B cell (primary cell): Measurements from ENCODE around the gene MAP3K6. TPM values are rescaled to one million over a fixed set of nuclear protein-coding genes. Genes with fewer than 3 reads are reported as not detected.

Source experiments
- ATAC-seq: fragments of 200-7000 bp; cut with Tn5 transposase; one replicate; pipeline ENCODE4 v1.10.0; 2021; ENCODE audit warnings: low read depth, mild to moderate bottlenecking, moderate number of reproducible peaks, moderate library complexity
- CTCF ChIA-PET: fragments of 350-600 bp; sonication (Branson Sonifier 250); formaldehyde crosslinking; loops from one replicate; lab custom pipeline; 2021; ENCODE audit warnings: antibody characterized with exemption, inconsistent platforms; lab: Charles Lee
- POLR2A ChIA-PET: fragments of 350-600 bp; sonication (Branson Sonifier 250); formaldehyde crosslinking; loops from one replicate; lab custom pipeline; 2021; ENCODE audit warnings: antibody characterized with exemption; lab: Charles Lee
- DNase-seq: peaks from one replicate; pipeline ENCODE4 v3.0.0; 2013
- H2AFZ ChIP-seq: 2 replicates; pipeline ENCODE4 v1.6.1; 2012; ENCODE audit warnings: mild to moderate bottlenecking, low read depth, low read length; ENCODE audit not compliant: insufficient read depth, poor library complexity, severe bottlenecking
- H3K27ac ChIP-seq, 2 donors: 1 replicate in 1 of 2; 2 replicates in 1 of 2; pipeline ENCODE4 v1.5.1; 2012 to 2013; ENCODE audit warnings: low read length in 2 of 2, mild to moderate bottlenecking in 2 of 2, moderate library complexity in 1 of 2
- H3K27me3 ChIP-seq, 4 experiments: fragments of 200-600 bp in 1 of 4; sonication (generic) in 1 of 4; replicated peaks in 1 of 4; 1 replicate in 2 of 4; 2 replicates in 2 of 4; pipeline versions ENCODE4 v1.6.1 to v1.7.0; 2013 to 2016; ENCODE audit warnings: low read length in 3 of 4, mild to moderate bottlenecking in 2 of 4, mixed read lengths in 1 of 4, moderate library complexity in 1 of 4; ENCODE audit not compliant: insufficient read depth in 4 of 4, control insufficient read depth in 3 of 4; ENCODE audit errors: control extremely low read depth in 1 of 4
- H3K36me3 ChIP-seq, 2 experiments: replicated peaks in 1 of 2; 1 replicate in 1 of 2; 2 replicates in 1 of 2; pipeline versions ENCODE4 v1.6.1 to v1.7.1; 2013; ENCODE audit warnings: low read length in 1 of 2; ENCODE audit not compliant: insufficient read depth in 2 of 2, control insufficient read depth in 1 of 2; ENCODE audit errors: control extremely low read depth in 1 of 2, extremely low read depth in 1 of 2
- H3K4me1 ChIP-seq, 2 donors: fragments of 200-600 bp in 1 of 2; sonication (generic) in 1 of 2; 1 replicate in 1 of 2; 2 replicates in 1 of 2; pipeline versions ENCODE4 v1.5.1 to v1.6.1; 2013 to 2017; ENCODE audit warnings: low read length in 2 of 2; ENCODE audit not compliant: control insufficient read depth in 2 of 2, insufficient read depth in 2 of 2
- H3K4me2 ChIP-seq: replicated peaks from 2 replicates; pipeline ENCODE3; 2012; ENCODE audit warnings: mild to moderate bottlenecking, low read depth, low read length; ENCODE audit not compliant: poor library complexity, severe bottlenecking
- H3K4me3 ChIP-seq, 5 experiments: fragments of 200-600 bp in 1 of 5; sonication (generic) in 1 of 5; 1 replicate in 3 of 5; 2 replicates in 2 of 5; pipeline versions ENCODE4 v1.5.1 to v1.7.0; 2011 to 2016; ENCODE audit warnings: low read length in 4 of 5, mild to moderate bottlenecking in 4 of 5, low read depth in 2 of 5, control low read depth in 1 of 5, moderate library complexity in 1 of 5; ENCODE audit not compliant: insufficient read depth in 1 of 5; ENCODE audit errors: control extremely low read depth in 1 of 5, extremely low read depth in 1 of 5
- H3K79me2 ChIP-seq: fragments of 200-600 bp; sonication (generic); one replicate; pipeline ENCODE4 v1.6.0; 2016; ENCODE audit warnings: low read length; ENCODE audit not compliant: control insufficient read depth, insufficient read depth
- H3K9ac ChIP-seq: fragments of 200-600 bp; sonication (generic); 2 replicates; pipeline ENCODE4 v1.6.1; 2017; ENCODE audit warnings: mild to moderate bottlenecking, low read length, moderate library complexity
- H3K9me3 ChIP-seq, 3 donors: one replicate each; pipeline versions ENCODE4 v1.6.1 to v1.7.1; 2013; ENCODE audit warnings: low read length in 2 of 3; ENCODE audit not compliant: control insufficient read depth in 2 of 3, insufficient read depth in 1 of 3; ENCODE audit errors: control extremely low read depth in 1 of 3
- H4K20me1 ChIP-seq: 2 replicates; pipeline ENCODE4 v1.6.0; 2012; ENCODE audit warnings: mild to moderate bottlenecking, low read length; ENCODE audit not compliant: insufficient read depth, control insufficient read depth, poor library complexity, severe bottlenecking
- H3K27ac Mint-ChIP-seq: one replicate; pipeline ENCODE4 v1.8.0; 2021; ENCODE audit warnings: mixed read lengths
- H3K27me3 Mint-ChIP-seq: one replicate; pipeline ENCODE4 v1.8.0; 2021; ENCODE audit warnings: mixed read lengths
- H3K4me1 Mint-ChIP-seq: one replicate; pipeline ENCODE4 v1.8.0; 2021; ENCODE audit warnings: mixed read lengths
- H3K4me3 Mint-ChIP-seq: one replicate; pipeline ENCODE4 v1.8.0; 2021; ENCODE audit warnings: mixed read lengths
- H3K9me3 Mint-ChIP-seq: one replicate; pipeline ENCODE4 v1.8.0; 2022; ENCODE audit warnings: mixed read lengths; ENCODE audit not compliant: insufficient read depth
- EZH2 ChIP-seq: IDR thresholded peaks from 2 replicates; pipeline ENCODE4 v1.6.1; 2012; ENCODE audit warnings: borderline replicate concordance, low read depth, mild to moderate bottlenecking, moderate library complexity, low read length; ENCODE audit not compliant: insufficient read depth, poor library complexity, severe bottlenecking
- WGBS: methylation state at CpG from one replicate; pipeline ENCODE4 v1.1.5; 2013; ENCODE audit warnings: missing lambda C conversion rate; ENCODE audit not compliant: insufficient coverage; 5-methylcytosine and 5-hydroxymethylcytosine counted together
- intact Hi-C: fragments of 100-400 bp; cut with micrococcal nuclease; formaldehyde crosslinking; loops from one replicate; pipeline ENCODE4 v1.10.0; 2022
- polyA plus RNA-seq: library from polyadenylated mRNA; depleted of rRNA; stranded (reverse); fragments of >200 nt; gene quantifications from 2 replicates; pipeline ENCODE4 v1.2.3, GENCODE V29; 2012
- total RNA-seq, 2 donors: library from RNA; stranded (reverse); fragments of 120-200 nt in 1 of 2; gene quantifications; 1 replicate in 1 of 2; 2 replicates in 1 of 2; pipeline versions ENCODE4 v1.2.3 to v1.2.4, GENCODE V29; 2013 to 2022
- TF ChIP-seq, protein P1 (sequence below): fragments of 200-600 bp; IDR thresholded peaks from one replicate; pipeline ENCODE4 v1.8.0; 2022; ENCODE audit warnings: antibody characterized with exemption, mild to moderate bottlenecking

Gene MAP3K6
- total and polyA plus RNA-seq, 2 donors (not counting 1 experiment from before 2014, with no cell fraction given), result 9.4 to 11.0 TPM

DNA sequence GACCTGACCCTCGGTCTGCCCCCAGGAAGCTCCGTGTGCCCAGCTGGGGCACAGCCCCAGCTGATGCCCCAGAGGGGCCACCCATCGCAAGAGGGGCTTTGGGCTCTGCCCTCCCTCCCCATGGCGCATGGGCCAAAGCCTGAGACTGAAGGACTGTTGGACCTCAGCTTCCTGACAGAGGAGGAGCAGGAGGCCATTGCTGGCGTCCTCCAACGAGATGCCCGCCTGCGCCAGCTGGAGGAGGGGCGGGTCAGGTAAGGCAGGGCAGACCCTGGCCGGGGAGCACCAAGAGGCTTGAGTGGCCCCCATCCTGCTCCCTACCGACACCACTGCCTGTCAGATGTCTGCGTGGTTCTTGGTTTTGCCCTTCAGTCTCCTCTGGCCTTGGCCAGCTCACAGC lies 21.5 kb downstream of the MAP3K6 start:
- Histone ChIP-seq H3K79me2 (peaks cover 59% of the 10 kb centered on the region), H3K4me3 (no peak overlapping the region), H3K9me3 (peaks cover 0 to 2% (median 0%) of the 10 kb centered on the region in 3 donors), H2AFZ (no peak overlapping the region), H3K4me1 (peaks cover 29 to 51% of the 10 kb centered on the region in 2 donors), H3K27me3 (no peaks in the 10 kb centered on the region), H3K4me2 (peak overlapping the region; percentile 38), H4K20me1 (peaks cover 12% of the 10 kb centered on the region), H3K9ac (no peak overlapping the region), H3K27ac (no peak overlapping the region), H3K36me3 (peaks cover 0 to 42% of the 10 kb centered on the region in 2 experiments)
- intact Hi-C loops, result no loop called here
- POLR2A ChIA-PET, result interaction anchor here (0.9 to 1.4 kb wide), 2 partner anchors 9 to 20 kb away, joined by 3 to 7 read pairs; no protein-coding TSS in a partner anchor
- Mint-ChIP-seq H3K4me1 (peaks cover 56% of the 10 kb centered on the region), H3K9me3 (no peaks in the 10 kb centered on the region), H3K27me3 (no peaks in the 10 kb centered on the region), H3K4me3 (no peak overlapping the region), H3K27ac (no peak overlapping the region)
- no peak for ATAC-seq
- CTCF ChIA-PET, result interaction anchor here (0.5 to 12.7 kb wide), 5 partner anchors 12 to 145 kb away, joined by 3 to 132 read pairs (median 4); partner anchors contain the start of gene MAP3K6
- WGBS, result 94% methylated on average over 12 of the region's 12 CpGs
- TF ChIP-seq EZH2, result no peak
- TF ChIP-seq, protein P1, sequence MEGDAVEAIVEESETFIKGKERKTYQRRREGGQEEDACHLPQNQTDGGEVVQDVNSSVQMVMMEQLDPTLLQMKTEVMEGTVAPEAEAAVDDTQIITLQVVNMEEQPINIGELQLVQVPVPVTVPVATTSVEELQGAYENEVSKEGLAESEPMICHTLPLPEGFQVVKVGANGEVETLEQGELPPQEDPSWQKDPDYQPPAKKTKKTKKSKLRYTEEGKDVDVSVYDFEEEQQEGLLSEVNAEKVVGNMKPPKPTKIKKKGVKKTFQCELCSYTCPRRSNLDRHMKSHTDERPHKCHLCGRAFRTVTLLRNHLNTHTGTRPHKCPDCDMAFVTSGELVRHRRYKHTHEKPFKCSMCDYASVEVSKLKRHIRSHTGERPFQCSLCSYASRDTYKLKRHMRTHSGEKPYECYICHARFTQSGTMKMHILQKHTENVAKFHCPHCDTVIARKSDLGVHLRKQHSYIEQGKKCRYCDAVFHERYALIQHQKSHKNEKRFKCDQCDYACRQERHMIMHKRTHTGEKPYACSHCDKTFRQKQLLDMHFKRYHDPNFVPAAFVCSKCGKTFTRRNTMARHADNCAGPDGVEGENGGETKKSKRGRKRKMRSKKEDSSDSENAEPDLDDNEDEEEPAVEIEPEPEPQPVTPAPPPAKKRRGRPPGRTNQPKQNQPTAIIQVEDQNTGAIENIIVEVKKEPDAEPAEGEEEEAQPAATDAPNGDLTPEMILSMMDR, result no peak
- DNase-seq, result no peak

DNA sequence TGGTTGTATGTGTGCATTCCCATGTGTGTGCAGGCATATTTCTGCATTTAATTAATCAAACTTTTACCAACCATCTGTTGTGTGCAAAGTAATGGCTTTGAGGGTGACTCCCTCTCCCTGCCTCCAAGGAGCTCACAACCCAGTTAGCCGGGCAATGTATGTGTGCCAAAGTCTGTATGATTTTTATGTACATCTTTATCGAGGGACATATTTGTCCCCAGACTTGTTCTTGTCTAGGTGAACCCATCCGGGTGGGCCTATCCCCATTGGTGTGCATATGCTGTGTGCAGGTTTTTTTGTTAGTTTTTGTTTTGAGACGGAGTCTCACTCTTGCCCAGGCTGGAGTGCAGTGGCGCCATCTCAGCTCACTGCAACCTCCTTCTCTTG lies 23.1 kb downstream of the MAP3K6 start:
- peak overlapping the region; percentile 84 for H2AFZ ChIP-seq
- CTCF ChIA-PET, result interaction anchor here (0.6 to 12.7 kb wide), 4 partner anchors 11 to 425 kb away, joined by 3 to 132 read pairs (median 18); no protein-coding TSS in a partner anchor
- peaks cover 37 to 60% of the 10 kb centered on the region in 2 donors for H3K4me1 ChIP-seq
- H3K27ac Mint-ChIP-seq, result peak overlapping the region; percentile 98
- peak overlapping the region; percentile 89 for H3K4me2 ChIP-seq
- H3K4me3 Mint-ChIP-seq, result peak overlapping the region; percentile 96
- 0% methylated on average over 1 of the region's 5 CpGs for WGBS
- H3K9me3 Mint-ChIP-seq, result no peaks in the 10 kb centered on the region
- peaks cover 0 to 33% of the 10 kb centered on the region in 2 experiments for H3K36me3 ChIP-seq
- peak overlapping the region; percentile 85 to 88 for H3K27ac ChIP-seq
- DNase-seq (no peak), ATAC-seq (no peak)
- H4K20me1 ChIP-seq, result peaks cover 12% of the 10 kb centered on the region
- intact Hi-C loops, result no loop called here
- H3K9ac ChIP-seq, result peak overlapping the region; percentile 77
- peaks cover 51% of the 10 kb centered on the region for H3K79me2 ChIP-seq
- peak overlapping the region; percentile 61 to 89 (median 78) for H3K4me3 ChIP-seq
- H3K27me3 ChIP-seq, result no peaks in the 10 kb centered on the region
- POLR2A ChIA-PET, result interaction anchor here (0.9 to 1.6 kb wide), 2 partner anchors 14 to 96 kb away, joined by 4 to 6 read pairs; no protein-coding TSS in a partner anchor
- no peaks in the 10 kb centered on the region for H3K27me3 Mint-ChIP-seq
- H3K9me3 ChIP-seq, result peaks cover 0 to 7% (median 0%) of the 10 kb centered on the region in 3 donors
- peaks cover 67% of the 10 kb centered on the region for H3K4me1 Mint-ChIP-seq
- TF ChIP-seq, protein P1, result no peak
